ENCODE data around the gene WWTR1. TPM values are rescaled to one million over a fixed set of nuclear protein-coding genes. Genes with fewer than 3 reads are reported as not detected.

The WWTR1 gene
- total RNA-seq, 1 experiment from 2014 or later, result 28.2 TPM

DNA sequence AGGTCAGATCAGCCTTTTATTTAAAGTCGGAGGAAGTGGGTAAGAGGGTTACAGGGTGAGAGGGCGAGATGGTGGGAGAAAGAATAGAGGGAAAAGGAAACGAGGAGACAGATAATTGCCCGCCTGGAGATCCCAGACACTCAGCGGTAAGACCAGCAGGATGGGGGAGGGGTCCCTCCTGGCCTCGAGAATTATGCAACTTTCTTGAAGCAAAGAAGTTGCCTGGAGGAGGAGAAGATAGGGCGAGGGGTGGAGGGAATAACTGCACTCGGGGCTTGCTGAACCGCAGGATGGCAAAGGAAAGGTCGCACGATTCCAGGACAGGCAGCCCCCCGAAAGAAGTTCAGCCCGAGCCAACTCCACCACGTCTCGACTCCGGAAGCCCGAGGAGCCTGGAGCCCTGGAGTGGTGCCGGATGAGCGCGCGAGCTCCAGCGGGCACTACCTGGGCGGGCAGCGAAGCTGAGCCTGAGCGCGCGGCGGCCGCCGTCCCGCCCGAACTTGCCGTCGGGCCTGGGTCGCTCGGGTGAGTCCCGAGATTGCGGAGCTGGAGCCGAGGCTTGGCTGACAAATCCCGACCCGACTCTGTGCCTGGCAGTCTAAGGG, 402 bp downstream of the WWTR1 start:
- in situ Hi-C loops (cut with HindIII; ENCODE audit: low sequenced_read_pairs), result no loop called here
- DNase-seq (ENCODE audit: low spot score), result no peak

DNA sequence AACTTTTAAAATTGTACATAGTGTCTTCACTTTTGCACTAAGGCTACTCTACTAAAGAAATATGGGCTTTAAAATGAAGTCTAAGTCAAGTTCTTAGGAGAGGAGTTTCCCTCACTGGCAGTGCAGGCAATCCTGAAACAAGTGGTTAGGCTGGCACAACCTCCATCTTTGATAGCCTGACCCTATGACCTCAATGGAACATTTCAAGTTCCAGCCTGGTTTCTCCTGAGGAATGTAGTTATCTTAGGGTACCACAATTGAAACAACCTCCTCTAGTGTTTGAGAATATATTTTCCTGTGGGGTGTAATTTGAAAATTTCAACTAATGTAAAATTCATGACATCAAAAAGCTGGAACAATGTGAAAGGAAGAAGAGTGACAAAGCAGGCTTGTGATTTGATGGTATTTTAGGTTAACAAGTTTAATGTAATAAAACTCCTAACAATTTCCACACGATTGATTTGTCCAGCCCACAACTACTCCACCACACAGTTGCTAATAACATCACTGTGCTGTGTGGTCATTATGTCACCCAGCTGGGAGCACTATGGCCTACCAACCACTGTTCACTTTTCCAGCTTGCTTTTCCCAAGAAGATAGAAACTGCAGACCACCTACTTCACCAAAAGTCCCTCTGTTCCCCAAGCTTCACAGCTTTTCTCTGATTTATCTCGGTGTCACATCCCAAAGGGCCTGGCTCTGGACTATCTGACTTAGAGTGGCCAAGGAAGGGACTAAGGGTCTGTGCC, 1.8 kb downstream of the WWTR1 start:
- in situ Hi-C loops (cut with HindIII; ENCODE audit: low sequenced_read_pairs), result no loop called here
- no peak for DNase-seq (ENCODE audit: low spot score)

DNA sequence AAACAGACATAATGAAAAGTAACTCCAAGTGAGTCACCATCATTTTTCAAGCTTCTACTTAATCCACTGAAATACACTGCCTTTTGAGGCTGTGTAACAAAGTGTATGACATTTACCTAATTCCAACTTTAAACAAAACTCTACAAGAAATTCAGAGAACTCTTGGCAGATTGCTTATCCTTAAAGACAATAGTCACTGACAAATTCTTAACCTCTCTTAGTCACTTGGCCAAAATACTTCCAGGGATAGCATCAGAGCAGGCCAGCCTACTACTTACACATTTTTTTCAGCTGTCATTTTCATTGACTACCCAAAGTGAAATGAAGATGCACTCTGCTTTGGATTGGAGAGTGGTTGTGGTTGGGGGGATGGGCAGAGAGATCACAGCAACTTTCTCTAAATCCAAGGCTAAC, 3.6 kb downstream of the WWTR1 start:
- in situ Hi-C loops (cut with HindIII; ENCODE audit: low sequenced_read_pairs), result no loop called here
- DNase-seq (ENCODE audit: low spot score), result no peak

GRCh38 chr3:149653564-149653963, 4.3 kb downstream of the WWTR1 start:
- DNase-seq (ENCODE audit: low spot score), result no peak
- in situ Hi-C loops (cut with HindIII; ENCODE audit: low sequenced_read_pairs), result no loop called here

DNA sequence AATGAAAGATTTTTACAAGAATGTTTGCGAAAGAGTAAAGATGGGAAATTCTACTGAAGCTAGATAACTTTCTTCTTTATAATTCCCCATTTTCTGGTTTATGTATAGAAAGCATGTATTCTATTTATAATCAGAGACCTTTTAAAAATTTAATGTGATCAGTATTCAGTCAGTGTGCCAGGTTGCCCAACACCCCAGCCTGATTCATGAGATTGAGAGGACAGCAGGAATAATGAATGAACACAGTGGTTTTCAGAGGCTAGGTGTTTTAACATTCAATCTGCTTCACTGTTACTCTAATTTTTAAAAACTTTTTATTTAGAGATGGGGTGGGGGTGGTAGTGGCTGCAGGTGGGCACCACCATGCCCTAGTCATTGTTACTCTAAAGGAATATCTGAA, 4.7 kb downstream of the WWTR1 start:
- in situ Hi-C loops (cut with HindIII; ENCODE audit: low sequenced_read_pairs), result no loop called here

GRCh38 chr3:149650828-149651227, 7.0 kb downstream of the WWTR1 start:
- no peak for DNase-seq (ENCODE audit: low spot score)
- in situ Hi-C loops (cut with HindIII; ENCODE audit: low sequenced_read_pairs), result no loop called here

More for the DNA sequence above, 4.7 kb downstream of the WWTR1 start:
- no peak for DNase-seq (ENCODE audit: low spot score)

- in situ Hi-C loops (cut with HindIII; ENCODE audit: low sequenced_read_pairs), result no loop called here
- no peak for DNase-seq (ENCODE audit: low spot score)
These were observed 9.3 kb downstream of the WWTR1 start for GRCh38 chr3:149648525-149648924.

DNA sequence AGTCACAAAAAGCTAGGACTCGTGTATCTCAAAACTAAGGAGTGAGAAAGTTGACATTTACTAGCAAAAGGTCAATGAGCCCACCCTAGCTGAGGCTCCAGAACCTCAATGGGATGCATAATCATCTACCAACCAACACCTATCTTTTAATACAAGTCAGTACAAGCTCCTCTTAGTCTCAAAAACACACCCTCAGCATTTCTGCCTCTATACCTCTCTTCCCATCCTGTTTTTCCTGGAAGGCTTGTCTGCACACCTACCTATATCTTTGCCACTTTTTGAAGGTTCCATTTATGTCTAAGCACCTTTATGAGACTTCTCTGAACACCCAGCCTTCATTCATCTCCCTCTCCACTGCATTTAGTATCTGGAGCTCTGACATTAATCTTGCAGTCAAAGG, 10.0 kb downstream of the WWTR1 start:
- in situ Hi-C loops (cut with HindIII; ENCODE audit: low sequenced_read_pairs), result no loop called here
- DNase-seq (ENCODE audit: low spot score), result no peak

DNA sequence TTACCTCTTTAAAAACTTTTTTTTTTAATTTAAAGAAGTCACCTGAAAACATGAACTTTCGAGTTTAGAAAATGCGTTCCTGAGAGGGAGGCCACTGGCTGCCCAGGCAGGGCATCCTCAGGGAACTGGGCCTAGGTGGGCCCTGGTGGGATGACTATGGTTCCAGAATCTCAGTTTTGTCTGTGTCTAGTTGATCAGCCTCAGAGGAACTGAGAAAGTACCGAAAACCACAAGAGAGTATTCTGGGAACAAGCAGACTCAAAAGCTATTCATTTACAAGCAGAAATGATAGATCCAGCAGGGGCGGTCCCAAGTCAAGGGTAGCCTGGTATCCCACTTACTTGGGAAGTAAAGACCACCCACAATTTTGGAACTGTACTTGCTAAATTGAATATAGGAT, 10.5 kb downstream of the WWTR1 start:
- in situ Hi-C loops (cut with HindIII; ENCODE audit: low sequenced_read_pairs), result no loop called here
- no peak for DNase-seq (ENCODE audit: low spot score)

DNA sequence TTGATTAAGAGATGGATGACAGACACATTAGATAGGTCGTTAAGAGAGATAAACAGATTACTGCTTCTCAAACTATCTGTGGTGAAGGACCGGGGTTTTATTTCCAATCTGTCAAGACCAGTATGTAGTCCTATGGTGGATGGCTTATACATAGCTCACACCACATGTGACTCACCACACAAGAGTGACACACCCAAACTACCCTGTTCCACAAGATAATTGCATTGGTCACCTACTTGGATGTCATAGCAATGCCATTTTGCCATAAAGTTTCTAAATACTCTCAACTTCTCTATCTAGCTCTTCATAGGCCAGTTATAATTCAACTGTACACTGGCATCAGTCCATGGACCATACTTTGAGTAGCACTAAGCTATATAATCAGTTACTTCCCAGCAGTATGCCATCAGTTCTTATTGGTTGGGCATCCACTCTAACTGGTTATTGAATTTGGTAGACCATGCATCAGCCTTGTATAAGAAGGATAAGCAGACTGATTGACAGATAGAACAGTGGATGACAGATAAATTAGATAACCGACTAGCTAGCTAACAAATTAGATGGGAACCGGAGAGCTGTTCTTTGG, 11.6 kb downstream of the WWTR1 start:
- in situ Hi-C loops (cut with HindIII; ENCODE audit: low sequenced_read_pairs), result no loop called here
- no peak for DNase-seq (ENCODE audit: low spot score)

DNA sequence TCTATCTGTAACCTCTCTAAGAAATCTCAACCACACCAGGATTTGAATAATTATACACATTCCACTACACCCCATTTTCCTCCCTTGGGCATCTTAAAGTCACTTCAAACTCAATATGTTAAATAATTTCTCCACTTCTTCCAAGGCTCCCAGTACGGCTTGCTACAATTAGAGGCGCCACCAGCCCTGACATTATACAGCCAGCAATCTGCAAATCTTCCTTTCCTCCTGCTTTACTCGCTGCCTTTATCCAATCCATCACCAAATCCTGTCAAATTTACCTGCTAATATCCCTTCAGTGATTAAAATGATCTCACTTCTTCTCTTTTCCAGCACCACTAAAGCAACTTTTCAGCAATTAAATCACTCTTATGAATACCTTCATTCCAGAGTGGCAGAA, 13.9 kb downstream of the WWTR1 start:
- DNase-seq (ENCODE audit: low spot score), result no peak
- in situ Hi-C loops (cut with HindIII; ENCODE audit: low sequenced_read_pairs), result no loop called here

DNA sequence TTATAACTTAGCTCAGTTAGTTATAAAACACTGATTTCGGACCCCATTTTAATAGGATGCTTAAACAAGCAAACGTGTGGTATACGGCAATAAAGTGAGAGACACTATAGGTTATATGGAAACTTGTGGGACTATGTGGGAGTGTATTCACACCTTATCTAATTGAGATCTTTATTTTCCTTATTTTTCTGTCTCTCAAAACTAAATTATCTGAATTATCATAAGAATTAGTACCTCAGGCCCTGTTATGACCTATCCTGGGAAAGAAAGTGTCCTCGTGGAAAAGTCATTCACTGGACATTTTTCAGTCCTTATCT, 14.4 kb downstream of the WWTR1 start:
- no peak for DNase-seq (ENCODE audit: low spot score)
- in situ Hi-C loops (cut with HindIII; ENCODE audit: low sequenced_read_pairs), result no loop called here

DNA sequence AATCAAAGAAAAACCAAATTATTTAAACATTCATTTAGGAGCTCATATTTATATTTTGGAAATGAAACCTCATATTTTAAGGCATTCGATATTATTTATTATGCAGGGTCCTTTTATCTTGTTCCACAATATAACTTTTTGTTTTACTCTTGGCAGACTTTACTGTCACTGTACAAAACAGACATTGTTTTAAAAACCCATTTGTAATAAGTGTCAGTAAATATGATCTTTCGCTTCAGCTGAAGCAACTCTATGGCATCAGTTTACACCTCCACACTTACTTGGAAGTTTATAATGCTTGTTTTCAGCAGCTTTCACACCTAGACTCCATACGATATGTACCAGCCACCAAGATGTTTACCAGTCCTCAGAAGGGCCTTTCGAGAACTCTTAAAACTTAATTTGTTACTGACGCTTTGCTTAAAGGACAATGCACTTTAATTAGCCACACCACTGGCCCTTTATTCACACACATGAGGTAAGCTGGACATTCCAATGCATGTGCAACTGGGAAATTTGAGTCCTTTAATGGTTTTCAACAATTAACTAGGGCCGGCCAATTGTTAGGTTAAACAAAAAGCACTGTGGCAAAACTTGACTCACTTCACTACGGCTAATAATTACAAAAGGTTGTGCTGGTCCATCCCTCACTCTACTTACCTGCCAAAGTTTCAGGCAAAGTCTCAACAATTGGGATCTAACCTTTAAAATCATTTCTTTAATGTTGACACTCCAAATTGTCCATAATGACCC, 16.7 kb downstream of the WWTR1 start:
- in situ Hi-C loops (cut with HindIII; ENCODE audit: low sequenced_read_pairs), result no loop called here

GRCh38 chr3:149639093-149639486, 18.7 kb downstream of the WWTR1 start:
- no peak for DNase-seq (ENCODE audit: low spot score)
- in situ Hi-C loops (cut with HindIII; ENCODE audit: low sequenced_read_pairs), result no loop called here

More for the DNA sequence above, 16.7 kb downstream of the WWTR1 start:
- no peak for DNase-seq (ENCODE audit: low spot score)

DNA sequence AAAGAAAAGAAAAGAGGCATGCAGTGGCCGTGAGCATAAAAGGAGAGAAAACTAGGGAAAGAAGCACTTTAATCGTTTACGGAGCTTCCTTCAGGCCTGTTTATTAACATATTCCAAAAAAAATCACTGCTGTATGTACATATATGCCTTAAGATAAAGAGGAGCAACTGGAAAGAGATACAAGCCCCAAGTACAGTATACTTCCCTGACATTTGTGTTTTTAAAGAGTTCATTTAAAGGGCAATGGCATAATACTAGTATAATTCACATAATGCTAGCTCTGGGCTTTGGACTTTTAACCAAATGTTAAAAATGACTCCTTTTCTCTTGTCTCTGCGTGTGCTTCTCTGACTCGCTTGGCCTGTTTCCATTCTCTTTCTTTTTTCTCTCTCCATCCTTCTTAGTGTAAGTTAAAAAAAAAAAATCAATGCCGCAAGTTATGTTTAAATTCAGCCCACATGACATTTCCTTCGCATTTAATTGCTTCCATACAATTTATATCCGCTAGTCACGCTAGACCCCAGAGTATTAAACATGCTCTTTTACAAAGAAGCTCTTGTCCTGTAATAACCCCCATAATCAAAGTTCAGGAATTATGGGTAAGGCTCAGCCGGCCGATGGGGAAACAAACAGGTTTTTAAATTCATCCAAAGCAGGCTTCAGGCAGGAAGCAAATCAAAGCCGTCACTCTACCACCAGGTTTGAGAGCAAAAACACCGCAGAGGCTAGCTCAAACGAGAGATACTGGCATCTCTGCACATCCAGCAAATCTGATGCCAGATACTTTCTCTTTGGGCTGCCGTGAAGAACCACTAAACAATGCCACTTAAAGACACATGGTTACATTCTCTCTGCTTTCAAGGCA, 19.4 kb downstream of the WWTR1 start:
- in situ Hi-C loops (cut with HindIII; ENCODE audit: low sequenced_read_pairs), result no loop called here
- no peak for DNase-seq (ENCODE audit: low spot score)

- no peak for DNase-seq (ENCODE audit: low spot score)
- in situ Hi-C loops (cut with HindIII; ENCODE audit: low sequenced_read_pairs), result no loop called here
These were observed 22.4 kb downstream of the WWTR1 start for GRCh38 chr3:149635396-149635795.

- in situ Hi-C loops (cut with HindIII; ENCODE audit: low sequenced_read_pairs), result no loop called here
- no peak for DNase-seq (ENCODE audit: low spot score)
These were observed 23.3 kb downstream of the WWTR1 start for GRCh38 chr3:149634573-149634972.

DNA sequence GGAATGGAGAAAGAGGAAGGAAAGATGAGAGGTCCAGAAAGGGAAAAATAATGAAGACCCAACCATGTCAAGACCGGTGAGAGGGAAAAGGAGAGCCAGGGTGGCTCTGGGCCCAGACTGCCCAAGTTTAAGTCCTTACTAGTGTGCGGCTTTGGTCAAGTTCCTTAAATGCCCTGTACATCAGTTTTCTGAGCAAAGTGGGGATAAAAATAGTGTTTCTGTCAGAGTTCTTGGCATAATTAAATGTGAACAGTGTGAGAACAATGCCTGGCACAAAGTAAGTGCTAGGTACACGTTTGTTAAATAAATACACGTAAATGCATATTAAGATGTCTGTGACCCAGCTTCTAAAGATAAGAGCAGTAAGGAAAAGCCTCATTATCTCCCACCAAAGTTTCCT, 23.8 kb downstream of the WWTR1 start:
- no peak for DNase-seq (ENCODE audit: low spot score)
- in situ Hi-C loops (cut with HindIII; ENCODE audit: low sequenced_read_pairs), result no loop called here

DNA sequence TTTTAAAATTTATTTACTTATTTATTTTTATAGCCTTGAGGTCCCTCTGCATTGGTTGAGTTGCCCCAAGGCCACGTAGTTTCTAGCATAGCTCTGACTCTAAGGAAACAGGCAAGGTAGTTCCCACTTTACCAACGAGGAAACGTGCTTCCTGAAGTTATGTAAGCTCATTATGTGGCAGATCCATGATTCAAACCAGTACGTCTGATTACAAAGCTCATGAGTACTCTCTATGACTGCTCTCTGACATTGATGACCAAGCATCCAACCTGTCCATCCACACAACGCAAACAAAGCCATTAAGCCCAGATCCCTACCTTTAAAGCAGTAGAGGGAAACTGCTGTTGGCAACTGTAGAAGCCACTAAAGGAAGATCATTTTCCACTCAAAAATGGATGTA, 25.6 kb downstream of the WWTR1 start:
- no peak for DNase-seq (ENCODE audit: low spot score)
- in situ Hi-C loops (cut with HindIII; ENCODE audit: low sequenced_read_pairs), result no loop called here
